H9 (cell line): ENCODE measurements around the gene EHBP1. TPM values are rescaled to one million over a fixed set of nuclear protein-coding genes. Genes with fewer than 3 reads are reported as not detected.

Source experiments
- DNase-seq: peaks from one replicate; pipeline ENCODE4 v3.0.0-alpha.2; 2017
- H2AFZ ChIP-seq: one replicate; pipeline ENCODE4 v1.6.1; 2013; ENCODE audit warnings: mild to moderate bottlenecking, low read length, control low read depth, moderate library complexity
- H2AK5ac ChIP-seq: 2 replicates; pipeline ENCODE4 v1.6.1; 2013; ENCODE audit warnings: low read length, control low read depth, mixed read lengths; ENCODE audit not compliant: insufficient read length
- H2BK120ac ChIP-seq: one replicate; pipeline ENCODE4 v1.6.1; 2013; ENCODE audit warnings: low read depth, mild to moderate bottlenecking, low read length, control low read depth, inconsistent platforms; ENCODE audit not compliant: poor library complexity, severe bottlenecking
- H2BK12ac ChIP-seq: 2 replicates; pipeline ENCODE4 v1.6.1; 2013; ENCODE audit warnings: low read length, control low read depth, mixed read lengths, low read depth; ENCODE audit not compliant: insufficient read length
- H2BK15ac ChIP-seq: 2 replicates; pipeline ENCODE4 v1.6.1; 2013; ENCODE audit warnings: low read depth, low read length, control low read depth
- H2BK20ac ChIP-seq: one replicate; pipeline ENCODE4 v1.6.1; 2013; ENCODE audit warnings: low read depth, mild to moderate bottlenecking, low read length, control low read depth, inconsistent platforms; ENCODE audit not compliant: poor library complexity, severe bottlenecking
- H2BK5ac ChIP-seq: 2 replicates; pipeline ENCODE4 v1.6.1; 2013; ENCODE audit warnings: low read length, control low read depth, mixed read lengths; ENCODE audit not compliant: insufficient read length
- H3K14ac ChIP-seq: 2 replicates; pipeline ENCODE4 v1.6.1; 2013; ENCODE audit warnings: low read length, control low read depth; ENCODE audit not compliant: insufficient read depth
- H3K18ac ChIP-seq: 2 replicates; pipeline ENCODE4 v1.6.1; 2013; ENCODE audit warnings: low read depth, mild to moderate bottlenecking, mixed read lengths, low read length, control low read depth; ENCODE audit not compliant: insufficient read length
- H3K23ac ChIP-seq: 2 replicates; pipeline ENCODE4 v1.6.1; 2013; ENCODE audit warnings: low read length, control low read depth, mixed read lengths, low read depth; ENCODE audit not compliant: insufficient read length
- H3K23me2 ChIP-seq: 2 replicates; pipeline ENCODE4 v1.6.1; 2013; ENCODE audit warnings: low read depth, mild to moderate bottlenecking, mixed read lengths, low read length, control low read depth; ENCODE audit not compliant: insufficient read length, poor library complexity, severe bottlenecking
- H3K27ac ChIP-seq: 2 replicates; pipeline ENCODE4 v1.5.1; 2013; ENCODE audit warnings: low read length, control low read depth, mixed read lengths, low read depth; ENCODE audit not compliant: insufficient read length
- H3K27me3 ChIP-seq: 2 replicates; pipeline ENCODE4 v1.6.1; 2013; ENCODE audit warnings: low read length, control low read depth, inconsistent platforms; ENCODE audit not compliant: insufficient read depth
- H3K4ac ChIP-seq: 2 replicates; pipeline ENCODE4 v1.6.1; 2013; ENCODE audit warnings: low read depth, mild to moderate bottlenecking, control low read depth, inconsistent platforms, low read length, moderate library complexity
- H3K4me1 ChIP-seq: 2 replicates; pipeline ENCODE4 v1.6.1; 2013; ENCODE audit warnings: low read length, control low read depth, inconsistent platforms; ENCODE audit not compliant: insufficient read depth
- H3K4me2 ChIP-seq: 2 replicates; pipeline ENCODE4 v1.6.1; 2013; ENCODE audit warnings: low read length, control low read depth, mixed read lengths; ENCODE audit not compliant: insufficient read length, insufficient read depth
- H3K56ac ChIP-seq: 2 replicates; pipeline ENCODE4 v1.6.1; 2013; ENCODE audit warnings: low read depth, mild to moderate bottlenecking, mixed read lengths, low read length, control low read depth; ENCODE audit not compliant: insufficient read length
- H3K79me1 ChIP-seq: 2 replicates; pipeline ENCODE4 v1.6.1; 2013; ENCODE audit warnings: low read depth, mild to moderate bottlenecking, moderate library complexity, low read length, control low read depth, inconsistent platforms; ENCODE audit not compliant: insufficient read depth, poor library complexity, severe bottlenecking
- H3K79me2 ChIP-seq: 2 replicates; pipeline ENCODE4 v1.6.1; 2013; ENCODE audit warnings: low read length, control low read depth, inconsistent platforms; ENCODE audit not compliant: insufficient read depth
- H3K9ac ChIP-seq: 2 replicates; pipeline ENCODE4 v1.6.1; 2013; ENCODE audit warnings: low read length, control low read depth, mixed read lengths; ENCODE audit not compliant: insufficient read length; ENCODE audit errors: extremely low read depth
- H3K9me3 ChIP-seq: one replicate; pipeline ENCODE4 v1.6.1; 2013; ENCODE audit warnings: low read depth, low read length, inconsistent platforms; ENCODE audit not compliant: control insufficient read depth
- H3T11ph ChIP-seq: one replicate; pipeline ENCODE4 v1.6.1; 2013; ENCODE audit warnings: mild to moderate bottlenecking, low read length, control low read depth, inconsistent platforms
- H4K20me1 ChIP-seq: one replicate; pipeline ENCODE4 v1.6.1; 2013; ENCODE audit not compliant: control insufficient read depth, insufficient read length, insufficient read depth
- H4K5ac ChIP-seq: 2 replicates; pipeline ENCODE4 v1.6.1; 2013; ENCODE audit warnings: low read depth, mild to moderate bottlenecking, mixed read lengths, low read length, control low read depth; ENCODE audit not compliant: insufficient read length
- H4K8ac ChIP-seq: replicated peaks from 2 replicates; pipeline ENCODE4 v1.6.1; 2013; ENCODE audit warnings: low read length, control low read depth, mixed read lengths, low read depth; ENCODE audit not compliant: insufficient read length
- H4K91ac ChIP-seq: 2 replicates; pipeline ENCODE4 v1.6.1; 2013; ENCODE audit warnings: low read depth, mild to moderate bottlenecking, moderate library complexity, mixed read lengths, low read length, control low read depth; ENCODE audit not compliant: insufficient read length
- H3K27ac Mint-ChIP-seq, 3 experiments: 2 replicates in 2 of 3; 3 replicates in 1 of 3; pipeline ENCODE4 v1.8.0; 2020 to 2021; ENCODE audit warnings: mixed read lengths in 3 of 3, mild to moderate bottlenecking in 1 of 3, moderate library complexity in 1 of 3
- H3K27me3 Mint-ChIP-seq: 2 replicates; pipeline ENCODE4 v1.8.0; 2021; ENCODE audit warnings: low read depth, mild to moderate bottlenecking, moderate library complexity, mixed read lengths
- H3K36me3 Mint-ChIP-seq, 3 experiments: 2 replicates in 2 of 3; 3 replicates in 1 of 3; pipeline ENCODE4 v1.8.0; 2020 to 2021; ENCODE audit warnings: low read depth in 3 of 3, mixed read lengths in 3 of 3; ENCODE audit not compliant: insufficient read depth in 1 of 3
- H3K4me1 Mint-ChIP-seq, 2 experiments: 2 replicates each; pipeline ENCODE4 v1.8.0; 2020; ENCODE audit warnings: mixed read lengths in 2 of 2
- H3K4me3 Mint-ChIP-seq, 2 experiments: 2 replicates in 1 of 2; 3 replicates in 1 of 2; pipeline ENCODE4 v1.8.0; 2020 to 2021; ENCODE audit warnings: mild to moderate bottlenecking in 2 of 2, mixed read lengths in 2 of 2, moderate library complexity in 1 of 2
- H3K9me3 Mint-ChIP-seq, 2 experiments: 2 replicates in 1 of 2; 3 replicates in 1 of 2; pipeline ENCODE4 v1.8.0; 2020; ENCODE audit warnings: mild to moderate bottlenecking in 2 of 2, mixed read lengths in 2 of 2, moderate library complexity in 1 of 2
- CTCF ChIP-seq: fragments of 200-600 bp; sonication (generic); conservative IDR thresholded peaks from 3 replicates; pipeline ENCODE4 v1.8.0; 2021; ENCODE audit warnings: antibody characterized with exemption, mild to moderate bottlenecking
- WGBS: extraction: QIAGEN DNeasy Blood & Tissue Kit; methylation state at CpG from one replicate; pipeline ENCODE4 v1.1.7; 2013; ENCODE audit warnings: missing lambda C conversion rate, low lambda C conversion rate, mixed read lengths; ENCODE audit not compliant: insufficient read length; ENCODE audit errors: extremely low coverage; 5-methylcytosine and 5-hydroxymethylcytosine counted together
- total RNA-seq: library from RNA; stranded (reverse); gene quantifications from 2 replicates; pipeline ENCODE4 v1.2.1, GENCODE V29; 2021

Gene EHBP1
- total RNA-seq, 1 experiment from 2014 or later, result 35.6 TPM

GRCh38 chr2:63058921-63059792, 353.6 kb downstream of the EHBP1 start:
- no peaks in the 10 kb centered on the region for H3K79me1 ChIP-seq
- peak overlapping the region; percentile 74 for H3K4me2 ChIP-seq
- no peak overlapping the region for H4K91ac ChIP-seq
- H3K9me3 Mint-ChIP-seq, result peaks cover 0 to 9% of the 10 kb centered on the region in 2 experiments; a peak in 1 of 5 replicates
- no peak overlapping the region for H2BK20ac ChIP-seq
- H3K14ac ChIP-seq, result no peak overlapping the region
- no peak overlapping the region for H3K56ac ChIP-seq
- H2BK5ac ChIP-seq, result no peak overlapping the region
- no peak overlapping the region for H3K27ac Mint-ChIP-seq
- H3K27me3 ChIP-seq, result peaks cover 58% of the 10 kb centered on the region
- no peak overlapping the region for H3K4ac ChIP-seq
- WGBS, result no CpG with 5 or more reads among the region's 67 CpGs
- no peak overlapping the region for H3K27ac ChIP-seq
- H3K36me3 Mint-ChIP-seq, result peaks cover 0 to 2% (median 0%) of the 10 kb centered on the region in 3 experiments; a peak in 2 of 7 replicates
- H3K9ac ChIP-seq, result no peak overlapping the region
- TF ChIP-seq CTCF, result no peak; the same call in 2 of the 3 replicates
- H2BK120ac ChIP-seq, result no peak overlapping the region
- peaks cover 43 to 51% of the 10 kb centered on the region in 2 experiments for H3K4me1 Mint-ChIP-seq
- no peaks in the 10 kb centered on the region for H3K79me2 ChIP-seq
- no peaks in the 10 kb centered on the region for H4K20me1 ChIP-seq
- peak overlapping the region; percentile 42 to 76 for H3K4me3 Mint-ChIP-seq
- H3K4me1 ChIP-seq, result peaks cover 10% of the 10 kb centered on the region; the same call in 1 of the 2 replicates
- peaks cover 99% of the 10 kb centered on the region for H3K27me3 Mint-ChIP-seq
- no peak overlapping the region for H3K23ac ChIP-seq
- no peak overlapping the region for H3K18ac ChIP-seq
- H4K5ac ChIP-seq, result no peak overlapping the region
- H2AK5ac ChIP-seq, result no peak overlapping the region
- H2BK15ac ChIP-seq, result no peak overlapping the region
- peaks cover 31% of the 10 kb centered on the region for H3K23me2 ChIP-seq
- H2BK12ac ChIP-seq, result no peak overlapping the region
- DNase-seq, result peak; percentile 60
- H4K8ac ChIP-seq, result no peak overlapping the region
- H3T11ph ChIP-seq, result no peak overlapping the region
- no peaks in the 10 kb centered on the region for H3K9me3 ChIP-seq
- H2AFZ ChIP-seq, result no peak overlapping the region
